B cell (primary cell): ENCODE measurements around the gene CLCNKA. TPM values are rescaled to one million over a fixed set of nuclear protein-coding genes. Genes with fewer than 3 reads are reported as not detected.

Experiments used
- ATAC-seq: fragments of 200-7000 bp; cut with Tn5 transposase; one replicate; pipeline ENCODE4 v1.10.0; 2021; ENCODE audit warnings: low read depth, mild to moderate bottlenecking, moderate number of reproducible peaks, moderate library complexity
- CTCF ChIA-PET: fragments of 350-600 bp; sonication (Branson Sonifier 250); formaldehyde crosslinking; loops from one replicate; lab custom pipeline; 2021; ENCODE audit warnings: antibody characterized with exemption, inconsistent platforms; lab: Charles Lee
- POLR2A ChIA-PET: fragments of 350-600 bp; sonication (Branson Sonifier 250); formaldehyde crosslinking; loops from one replicate; lab custom pipeline; 2021; ENCODE audit warnings: antibody characterized with exemption; lab: Charles Lee
- DNase-seq: peaks from one replicate; pipeline ENCODE4 v3.0.0; 2013
- H2AFZ ChIP-seq: 2 replicates; pipeline ENCODE4 v1.6.1; 2012; ENCODE audit warnings: mild to moderate bottlenecking, low read depth, low read length; ENCODE audit not compliant: insufficient read depth, poor library complexity, severe bottlenecking
- H3K27ac ChIP-seq, 2 donors: 1 replicate in 1 of 2; 2 replicates in 1 of 2; pipeline ENCODE4 v1.5.1; 2012 to 2013; ENCODE audit warnings: low read length in 2 of 2, mild to moderate bottlenecking in 2 of 2, moderate library complexity in 1 of 2
- H3K27me3 ChIP-seq, 4 experiments: fragments of 200-600 bp in 1 of 4; sonication (generic) in 1 of 4; replicated peaks in 1 of 4; 1 replicate in 2 of 4; 2 replicates in 2 of 4; pipeline versions ENCODE4 v1.6.1 to v1.7.0; 2013 to 2016; ENCODE audit warnings: low read length in 3 of 4, mild to moderate bottlenecking in 2 of 4, mixed read lengths in 1 of 4, moderate library complexity in 1 of 4; ENCODE audit not compliant: insufficient read depth in 4 of 4, control insufficient read depth in 3 of 4; ENCODE audit errors: control extremely low read depth in 1 of 4
- H3K36me3 ChIP-seq, 2 experiments: replicated peaks in 1 of 2; 1 replicate in 1 of 2; 2 replicates in 1 of 2; pipeline versions ENCODE4 v1.6.1 to v1.7.1; 2013; ENCODE audit warnings: low read length in 1 of 2; ENCODE audit not compliant: insufficient read depth in 2 of 2, control insufficient read depth in 1 of 2; ENCODE audit errors: control extremely low read depth in 1 of 2, extremely low read depth in 1 of 2
- H3K4me1 ChIP-seq, 2 donors: fragments of 200-600 bp in 1 of 2; sonication (generic) in 1 of 2; 1 replicate in 1 of 2; 2 replicates in 1 of 2; pipeline versions ENCODE4 v1.5.1 to v1.6.1; 2013 to 2017; ENCODE audit warnings: low read length in 2 of 2; ENCODE audit not compliant: control insufficient read depth in 2 of 2, insufficient read depth in 2 of 2
- H3K4me2 ChIP-seq: replicated peaks from 2 replicates; pipeline ENCODE3; 2012; ENCODE audit warnings: mild to moderate bottlenecking, low read depth, low read length; ENCODE audit not compliant: poor library complexity, severe bottlenecking
- H3K4me3 ChIP-seq, 5 experiments: fragments of 200-600 bp in 1 of 5; sonication (generic) in 1 of 5; 1 replicate in 3 of 5; 2 replicates in 2 of 5; pipeline versions ENCODE4 v1.5.1 to v1.7.0; 2011 to 2016; ENCODE audit warnings: low read length in 4 of 5, mild to moderate bottlenecking in 4 of 5, low read depth in 2 of 5, control low read depth in 1 of 5, moderate library complexity in 1 of 5; ENCODE audit not compliant: insufficient read depth in 1 of 5; ENCODE audit errors: control extremely low read depth in 1 of 5, extremely low read depth in 1 of 5
- H3K79me2 ChIP-seq: fragments of 200-600 bp; sonication (generic); one replicate; pipeline ENCODE4 v1.6.0; 2016; ENCODE audit warnings: low read length; ENCODE audit not compliant: control insufficient read depth, insufficient read depth
- H3K9ac ChIP-seq: fragments of 200-600 bp; sonication (generic); 2 replicates; pipeline ENCODE4 v1.6.1; 2017; ENCODE audit warnings: mild to moderate bottlenecking, low read length, moderate library complexity
- H3K9me3 ChIP-seq, 3 donors: one replicate each; pipeline versions ENCODE4 v1.6.1 to v1.7.1; 2013; ENCODE audit warnings: low read length in 2 of 3; ENCODE audit not compliant: control insufficient read depth in 2 of 3, insufficient read depth in 1 of 3; ENCODE audit errors: control extremely low read depth in 1 of 3
- H4K20me1 ChIP-seq: 2 replicates; pipeline ENCODE4 v1.6.0; 2012; ENCODE audit warnings: mild to moderate bottlenecking, low read length; ENCODE audit not compliant: insufficient read depth, control insufficient read depth, poor library complexity, severe bottlenecking
- H3K27ac Mint-ChIP-seq: one replicate; pipeline ENCODE4 v1.8.0; 2021; ENCODE audit warnings: mixed read lengths
- H3K27me3 Mint-ChIP-seq: one replicate; pipeline ENCODE4 v1.8.0; 2021; ENCODE audit warnings: mixed read lengths
- H3K4me1 Mint-ChIP-seq: one replicate; pipeline ENCODE4 v1.8.0; 2021; ENCODE audit warnings: mixed read lengths
- H3K4me3 Mint-ChIP-seq: one replicate; pipeline ENCODE4 v1.8.0; 2021; ENCODE audit warnings: mixed read lengths
- H3K9me3 Mint-ChIP-seq: one replicate; pipeline ENCODE4 v1.8.0; 2022; ENCODE audit warnings: mixed read lengths; ENCODE audit not compliant: insufficient read depth
- CTCF ChIP-seq: fragments of 200-600 bp; IDR thresholded peaks from one replicate; pipeline ENCODE4 v1.8.0; 2022; ENCODE audit warnings: antibody characterized with exemption, mild to moderate bottlenecking
- EZH2 ChIP-seq: IDR thresholded peaks from 2 replicates; pipeline ENCODE4 v1.6.1; 2012; ENCODE audit warnings: borderline replicate concordance, low read depth, mild to moderate bottlenecking, moderate library complexity, low read length; ENCODE audit not compliant: insufficient read depth, poor library complexity, severe bottlenecking
- WGBS: methylation state at CpG from one replicate; pipeline ENCODE4 v1.1.5; 2013; ENCODE audit warnings: missing lambda C conversion rate; ENCODE audit not compliant: insufficient coverage; 5-methylcytosine and 5-hydroxymethylcytosine counted together
- intact Hi-C: fragments of 100-400 bp; cut with micrococcal nuclease; formaldehyde crosslinking; loops from one replicate; pipeline ENCODE4 v1.10.0; 2022
- polyA plus RNA-seq: library from polyadenylated mRNA; depleted of rRNA; stranded (reverse); fragments of >200 nt; gene quantifications from 2 replicates; pipeline ENCODE4 v1.2.3, GENCODE V29; 2012
- total RNA-seq, 2 donors: library from RNA; stranded (reverse); fragments of 120-200 nt in 1 of 2; gene quantifications; 1 replicate in 1 of 2; 2 replicates in 1 of 2; pipeline versions ENCODE4 v1.2.3 to v1.2.4, GENCODE V29; 2013 to 2022

Gene CLCNKA
- total and polyA plus RNA-seq, 2 donors (not counting 1 experiment from before 2014, with no cell fraction given) = 0.03 TPM; not detected in 1

DNA sequence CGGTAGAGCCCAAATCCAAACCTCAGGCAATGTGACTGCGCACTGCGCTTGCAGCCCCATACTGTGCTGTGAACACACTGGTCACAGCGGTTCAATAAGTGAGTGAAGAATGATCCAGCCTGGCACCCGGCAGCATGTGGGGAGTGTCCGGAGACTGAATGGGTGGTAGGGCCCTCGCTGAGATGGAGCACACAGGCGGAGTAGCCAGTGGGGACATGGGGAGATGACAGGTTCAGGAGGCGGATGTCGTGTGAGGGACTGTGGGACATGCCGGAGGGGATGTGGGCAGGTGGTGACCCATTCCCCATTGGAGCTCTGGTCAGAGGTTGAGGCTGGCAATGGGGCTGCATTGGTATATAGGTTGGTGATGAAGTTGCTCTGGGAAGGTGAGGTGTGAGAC is 12.2 kb upstream of the CLCNKA start:
- H3K9me3 Mint-ChIP-seq = no peaks in the 10 kb centered on the region
- no peak overlapping the region for H3K4me3 ChIP-seq
- intact Hi-C loops = loop anchor here (1.0 to 5.0 kb wide), 5 partner anchors 24 to 207 kb away; no protein-coding TSS in a partner anchor
- TF ChIP-seq CTCF (no peak), EZH2 (no peak)
- no peak overlapping the region for H3K27ac ChIP-seq
- peaks cover 45% of the 10 kb centered on the region for H3K4me1 Mint-ChIP-seq
- 98% methylated on average over 11 of the region's 11 CpGs for WGBS
- POLR2A ChIA-PET = no interaction called here
- H3K27ac Mint-ChIP-seq = peak overlapping the region; percentile 32
- H4K20me1 ChIP-seq = no peaks in the 10 kb centered on the region
- H3K4me2 ChIP-seq = no peak overlapping the region
- H3K9me3 ChIP-seq = no peaks in the 10 kb centered on the region
- ATAC-seq (no peak), DNase-seq (no peak)
- H3K4me3 Mint-ChIP-seq = no peak overlapping the region
- CTCF ChIA-PET = interaction anchor here (0.5 to 2.9 kb wide), 19 partner anchors 9 to 206 kb away, joined by 3 to 15 read pairs (median 5); partner anchors contain the start of genes FAM131C, HSPB7 and ZBTB17
- no peak overlapping the region for H2AFZ ChIP-seq
- H3K27me3 Mint-ChIP-seq = no peaks in the 10 kb centered on the region
- peaks cover 36 to 50% of the 10 kb centered on the region in 2 donors for H3K4me1 ChIP-seq
- H3K79me2 ChIP-seq = no peaks in the 10 kb centered on the region
- no peak overlapping the region for H3K9ac ChIP-seq
- no peaks in the 10 kb centered on the region for H3K36me3 ChIP-seq
- H3K27me3 ChIP-seq = no peaks in the 10 kb centered on the region

DNA sequence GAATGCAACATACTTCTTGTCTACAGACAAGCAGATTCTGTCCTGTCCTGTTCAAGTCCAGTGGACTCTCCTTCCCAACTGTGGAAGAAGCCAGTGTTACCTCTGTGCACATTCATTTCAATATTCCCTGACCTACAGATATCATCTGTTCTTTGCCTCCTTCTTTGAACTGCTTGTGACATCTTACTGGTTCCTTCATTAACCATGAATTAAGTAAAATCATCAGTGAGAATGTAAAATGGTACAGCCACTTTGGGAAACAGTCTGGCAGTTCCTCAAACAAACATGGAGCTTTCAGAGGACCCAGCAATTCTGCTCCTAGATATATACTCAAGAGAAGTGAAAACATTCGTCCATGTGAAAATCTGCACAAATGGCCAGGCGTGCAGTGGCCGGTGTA is 11.0 kb upstream of the CLCNKA start:
- ATAC-seq (no peak), DNase-seq (no peak)
- no peak for TF ChIP-seq EZH2
- H3K27me3 Mint-ChIP-seq = no peaks in the 10 kb centered on the region
- ChIA-PET CTCF (interaction anchor here (0.7 to 2.9 kb wide), 13 partner anchors 8 to 194 kb away, joined by 3 to 14 read pairs (median 5); no protein-coding TSS in a partner anchor), POLR2A (interaction anchor here (0.6 kb wide), 1 partner anchor 177 kb away, joined by 3 read pairs; no protein-coding TSS in a partner anchor)
- H3K9ac ChIP-seq = no peak overlapping the region
- H3K4me1 ChIP-seq = peaks cover 30 to 46% of the 10 kb centered on the region in 2 donors
- H3K4me2 ChIP-seq = no peak overlapping the region
- H3K4me1 Mint-ChIP-seq = peaks cover 42% of the 10 kb centered on the region
- no peaks in the 10 kb centered on the region for H4K20me1 ChIP-seq
- WGBS = 96% methylated on average over 3 of the region's 3 CpGs
- H3K27ac Mint-ChIP-seq = no peak overlapping the region
- H3K9me3 ChIP-seq = no peaks in the 10 kb centered on the region
- H2AFZ ChIP-seq = no peak overlapping the region
- H3K27ac ChIP-seq = no peak overlapping the region
- intact Hi-C loops = no loop called here
- H3K79me2 ChIP-seq = no peaks in the 10 kb centered on the region
- no peak overlapping the region for H3K4me3 Mint-ChIP-seq
- no peak overlapping the region for H3K4me3 ChIP-seq
- H3K27me3 ChIP-seq = no peaks in the 10 kb centered on the region
- no peaks in the 10 kb centered on the region for H3K36me3 ChIP-seq
- no peaks in the 10 kb centered on the region for H3K9me3 Mint-ChIP-seq
